22Rv1 (cell line): ENCODE data around the gene MLLT3.

ENCODE experiments used
- H3K27ac ChIP-seq: fragments of 450-650 bp; 2 replicates; pipeline ENCODE4 v1.5.1; 2017
- ZFX ChIP-seq: fragments of 450-650 bp; IDR thresholded peaks from 2 replicates; pipeline ENCODE4 v1.6.1; 2017; ENCODE audit warnings: antibody characterized with exemption, borderline replicate concordance
- TF ChIP-seq, protein P1 (sequence below): fragments of 450-650 bp; IDR thresholded peaks from 2 replicates; pipeline ENCODE4 v1.5.1; 2017; ENCODE audit warnings: mild to moderate bottlenecking

The MLLT3 gene

DNA sequence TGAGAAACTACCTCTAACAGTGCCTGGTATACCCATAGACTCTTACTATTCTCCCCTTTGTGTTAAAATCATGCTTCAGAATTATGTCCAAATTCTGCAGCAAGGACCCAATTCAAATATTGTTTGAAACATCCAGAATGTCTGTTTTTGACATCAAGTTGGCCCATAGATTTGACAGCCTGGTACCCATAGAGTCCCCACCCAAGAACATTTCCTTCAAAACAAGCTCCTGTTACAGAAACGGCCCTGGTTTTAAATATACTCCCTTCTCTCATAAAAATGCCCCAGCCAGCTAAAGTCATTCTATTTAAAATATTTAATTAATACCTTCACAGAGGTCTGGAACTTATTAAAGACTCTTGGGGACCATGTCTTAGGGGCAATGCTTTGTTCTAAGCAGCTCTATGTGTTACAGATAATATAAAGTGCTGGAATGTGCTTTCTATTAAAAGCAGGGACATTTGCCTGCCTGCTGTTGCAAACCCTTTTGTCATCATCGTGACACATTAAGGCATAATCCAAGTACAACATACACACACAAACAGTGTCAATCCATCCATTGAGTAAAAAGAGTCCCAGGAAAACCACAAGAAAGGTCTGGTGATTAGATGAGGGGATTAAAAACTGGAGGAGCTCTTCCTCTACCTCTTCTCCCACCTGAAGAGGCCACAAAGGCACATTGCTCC, 321.7 kb downstream of the MLLT3 start:
- H3K27ac ChIP-seq: no peak overlapping the region
- TF ChIP-seq ZFX: no peak
- TF ChIP-seq, protein P1, sequence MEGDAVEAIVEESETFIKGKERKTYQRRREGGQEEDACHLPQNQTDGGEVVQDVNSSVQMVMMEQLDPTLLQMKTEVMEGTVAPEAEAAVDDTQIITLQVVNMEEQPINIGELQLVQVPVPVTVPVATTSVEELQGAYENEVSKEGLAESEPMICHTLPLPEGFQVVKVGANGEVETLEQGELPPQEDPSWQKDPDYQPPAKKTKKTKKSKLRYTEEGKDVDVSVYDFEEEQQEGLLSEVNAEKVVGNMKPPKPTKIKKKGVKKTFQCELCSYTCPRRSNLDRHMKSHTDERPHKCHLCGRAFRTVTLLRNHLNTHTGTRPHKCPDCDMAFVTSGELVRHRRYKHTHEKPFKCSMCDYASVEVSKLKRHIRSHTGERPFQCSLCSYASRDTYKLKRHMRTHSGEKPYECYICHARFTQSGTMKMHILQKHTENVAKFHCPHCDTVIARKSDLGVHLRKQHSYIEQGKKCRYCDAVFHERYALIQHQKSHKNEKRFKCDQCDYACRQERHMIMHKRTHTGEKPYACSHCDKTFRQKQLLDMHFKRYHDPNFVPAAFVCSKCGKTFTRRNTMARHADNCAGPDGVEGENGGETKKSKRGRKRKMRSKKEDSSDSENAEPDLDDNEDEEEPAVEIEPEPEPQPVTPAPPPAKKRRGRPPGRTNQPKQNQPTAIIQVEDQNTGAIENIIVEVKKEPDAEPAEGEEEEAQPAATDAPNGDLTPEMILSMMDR: no peak

DNA sequence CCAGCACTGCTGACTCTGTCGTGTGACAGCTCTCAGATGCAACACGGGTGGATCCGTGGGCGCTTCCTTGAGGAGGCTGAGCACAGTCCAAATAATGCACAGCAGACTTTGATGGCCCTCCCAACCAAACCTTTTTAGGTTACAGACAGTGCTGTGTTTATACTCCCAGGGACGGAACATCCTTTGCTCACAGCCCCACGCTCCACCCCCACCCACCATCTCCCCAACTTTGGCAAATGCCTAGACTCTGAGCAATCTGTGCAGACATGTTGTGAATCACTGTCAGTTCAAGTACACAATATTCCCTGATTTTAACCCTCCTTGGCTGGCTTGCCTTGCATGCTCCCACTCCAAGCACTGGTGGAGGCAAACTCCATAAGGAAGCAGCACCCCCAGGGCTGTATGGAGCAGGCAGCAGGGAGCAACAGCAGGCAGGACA, 324.6 kb downstream of the MLLT3 start:
- no peak for TF ChIP-seq ZFX
- TF ChIP-seq, protein P1: no peak
- H3K27ac ChIP-seq: no peak overlapping the region

DNA sequence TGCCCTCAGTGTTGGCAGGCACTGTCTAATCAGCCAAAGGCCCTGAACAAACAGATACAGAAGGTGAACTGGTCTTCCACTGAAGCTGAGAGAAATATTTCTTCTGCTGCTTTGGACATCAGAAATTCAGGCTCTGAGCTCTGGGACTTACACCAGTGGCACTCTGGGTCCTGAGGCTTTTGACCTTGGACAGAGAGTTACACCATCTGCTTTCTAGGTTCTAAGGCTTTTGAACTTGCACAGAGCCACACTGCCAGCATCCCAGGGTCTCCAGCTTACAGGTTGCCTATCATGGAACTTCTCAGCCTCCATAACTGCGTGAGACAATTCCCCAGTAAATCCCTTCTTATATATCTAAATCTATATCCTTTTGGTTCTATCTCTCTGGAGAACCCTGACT, 326.7 kb downstream of the MLLT3 start:
- TF ChIP-seq ZFX: no peak
- TF ChIP-seq, protein P1: no peak
- no peak overlapping the region for H3K27ac ChIP-seq

- TF ChIP-seq, protein P1: no peak
- TF ChIP-seq ZFX: no peak
- H3K27ac ChIP-seq: no peak overlapping the region
Measured at GRCh38 chr9:20294046-20294750, 328.1 kb downstream of the MLLT3 start.

DNA sequence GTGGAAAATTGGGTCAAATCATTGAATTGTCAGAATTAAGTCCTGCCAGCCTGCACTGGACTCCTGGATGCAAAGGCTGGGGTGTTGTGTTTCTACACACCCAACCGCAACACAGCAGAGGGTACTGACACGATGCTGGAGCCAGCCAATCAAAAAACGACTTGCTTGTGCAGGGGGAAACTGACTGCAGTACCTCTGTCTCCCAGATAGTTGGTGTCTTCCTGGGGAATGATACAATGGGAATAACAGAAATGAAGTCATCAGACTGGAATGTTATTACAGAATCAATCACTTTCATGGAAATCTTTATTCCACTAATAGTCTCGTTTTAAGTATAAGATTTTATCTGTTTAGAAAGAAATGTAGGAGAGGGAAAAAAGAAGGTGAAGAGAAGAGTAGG, 330.3 kb downstream of the MLLT3 start:
- TF ChIP-seq, protein P1: peak; percentile 28
- no peak for TF ChIP-seq ZFX
- H3K27ac ChIP-seq: no peak overlapping the region
